Coronary artery (tissue), 2 donors: ENCODE measurements around the gene KIF21A.
A peak's percentile ranks its signal among the peaks of the same experiment; 100 is the strongest.

Experiments
- DNase-seq: peaks from one replicate; pipeline ENCODE4 v3.0.0-alpha.2; 2017; ENCODE audit warnings: low spot score
- H3K27ac ChIP-seq, 2 donors: fragments of 200-600 bp; sonication (generic); one replicate each; pipeline ENCODE4 v1.5.1; 2016 to 2019
- H3K4me3 ChIP-seq: fragments of 200-600 bp; sonication (generic); 2 replicates; pipeline ENCODE4 v1.5.1; 2016; ENCODE audit warnings: mild to moderate bottlenecking, moderate library complexity
- CTCF ChIP-seq: fragments of 200-600 bp; sonication (generic); IDR thresholded peaks from one replicate; pipeline ENCODE4 v1.5.1; 2019; ENCODE audit warnings: antibody characterized with exemption

KIF21A gene

GRCh38 chr12:39467432-39467870, 24.5 kb upstream of the KIF21A start:
- Histone ChIP-seq H3K27ac (no peak overlapping the region), H3K4me3 (no peak overlapping the region)
- DNase-seq: no peak
- TF ChIP-seq CTCF: no peak

- DNase-seq: no peak
- TF ChIP-seq CTCF: no peak
- Histone ChIP-seq H3K4me3 (no peak overlapping the region), H3K27ac (no peak overlapping the region)
Measured at GRCh38 chr12:39464976-39465695, 22.2 kb upstream of the KIF21A start.

GRCh38 chr12:39461059-39461458, 18.1 kb upstream of the KIF21A start:
- Histone ChIP-seq H3K27ac (no peak overlapping the region), H3K4me3 (no peak overlapping the region)
- TF ChIP-seq CTCF: no peak
- no peak for DNase-seq

GRCh38 chr12:39459027-39459434, 16.1 kb upstream of the KIF21A start:
- DNase-seq: no peak
- Histone ChIP-seq H3K4me3 (no peak overlapping the region), H3K27ac (no peak overlapping the region)
- TF ChIP-seq CTCF: no peak

GRCh38 chr12:39451977-39452376, 9.1 kb upstream of the KIF21A start:
- no peak overlapping the region for H3K27ac ChIP-seq
- no peak for DNase-seq
- no peak overlapping the region for H3K4me3 ChIP-seq
- TF ChIP-seq CTCF: no peak

GRCh38 chr12:39448038-39448437, 5.1 kb upstream of the KIF21A start:
- TF ChIP-seq CTCF: no peak
- no peak overlapping the region for H3K27ac ChIP-seq
- no peak overlapping the region for H3K4me3 ChIP-seq
- DNase-seq: no peak

- Histone ChIP-seq H3K4me3 (peak overlapping the region; percentile 85), H3K27ac (peak overlapping the region; percentile 72 to 85)
- no peak for DNase-seq
- TF ChIP-seq CTCF: no peak
Measured at GRCh38 chr12:39443929-39444209, 949 bp upstream of the KIF21A start.
